Upper lobe of left lung (tissue), 6 donors: ENCODE results near the gene COG5. TPM values are rescaled to one million over a fixed set of nuclear protein-coding genes. Genes with fewer than 3 reads are reported as not detected.

Experiments
- ATAC-seq, 2 donors: fragments of 200-7000 bp; cut with Tn5 transposase; one replicate each; pipeline ENCODE4 v1.9.1; 2022; ENCODE audit warnings: mild to moderate bottlenecking in 2 of 2, moderate library complexity in 2 of 2; ENCODE audit not compliant: low FRiP score in 2 of 2
- DNase-seq, 2 donors: peaks; one replicate each; pipeline ENCODE4 v3.0.0-alpha.2; 2019 to 2020
- H3K27ac ChIP-seq, 4 donors: fragments of 200-600 bp; sonication (generic); one replicate each; pipeline ENCODE4 v1.5.1; 2016 to 2019
- H3K27me3 ChIP-seq, 4 donors: fragments of 200-600 bp; sonication (generic); one replicate each; pipeline ENCODE4 v1.5.1; 2017 to 2019
- H3K36me3 ChIP-seq, 4 donors: fragments of 200-600 bp; sonication (generic); one replicate each; pipeline ENCODE4 v1.5.1; 2016 to 2019
- H3K4me1 ChIP-seq, 4 donors: fragments of 200-600 bp; sonication (generic); one replicate each; pipeline ENCODE4 v1.5.1; 2018 to 2019
- H3K4me3 ChIP-seq, 4 donors: fragments of 200-600 bp; sonication (generic); one replicate each; pipeline ENCODE4 v1.5.1; 2017 to 2019; ENCODE audit warnings: mild to moderate bottlenecking in 2 of 4, moderate library complexity in 1 of 4
- H3K9me3 ChIP-seq, 4 donors: fragments of 200-600 bp; sonication (generic); one replicate each; pipeline ENCODE4 v1.5.1; 2018 to 2019
- EP300 ChIP-seq, 4 donors: sonication (generic); formaldehyde crosslinking; IDR thresholded peaks; one replicate each; pipeline ENCODE4 v1.5.1; 2017; ENCODE audit warnings: antibody characterized with exemption in 4 of 4, control low read depth in 2 of 4
- POLR2A ChIP-seq, 4 donors: fragments of 450-650 bp; IDR thresholded peaks; one replicate each; pipeline ENCODE4 v1.5.1; 2016 to 2017; ENCODE audit warnings: antibody characterized with exemption in 4 of 4, mild to moderate bottlenecking in 2 of 4
- POLR2AphosphoS5 ChIP-seq, 2 donors: sonication (generic); formaldehyde crosslinking; IDR thresholded peaks; one replicate each; pipeline ENCODE4 v1.5.1; 2017; ENCODE audit warnings: antibody characterized with exemption in 2 of 2
- WGBS, 2 donors: methylation state at CpG; one replicate each; pipeline ENCODE4 v1.1.5; 2017 to 2018; 5-methylcytosine and 5-hydroxymethylcytosine counted together
- total RNA-seq, 6 donors: library from RNA; depleted of rRNA in 4 of 6; stranded (reverse); fragments of >200 nt in 4 of 6; gene quantifications; one replicate each; pipeline versions ENCODE4 v1.1.0 to v1.2.1, GENCODE V29; 2016 to 2021
- TF ChIP-seq, protein P1 (sequence below), 6 experiments: fragments of 450-650 bp in 4 of 6; fragments of 200-600 bp in 2 of 6; sonication (generic) in 2 of 6; IDR thresholded peaks; one replicate each; pipeline ENCODE4 v1.5.1; 2016 to 2019; ENCODE audit warnings: antibody characterized with exemption in 6 of 6
- donor health status: DM: no; HTN: no; CAD: no; lungs with moderate emphysema.
- donor health status: DM: no; HTN: yes; CAD: no; lungs with severe emphysema.

COG5 gene
- total RNA-seq, 6 donors from 2014 or later: 31.6 to 88.0 (median 50.5) TPM

DNA sequence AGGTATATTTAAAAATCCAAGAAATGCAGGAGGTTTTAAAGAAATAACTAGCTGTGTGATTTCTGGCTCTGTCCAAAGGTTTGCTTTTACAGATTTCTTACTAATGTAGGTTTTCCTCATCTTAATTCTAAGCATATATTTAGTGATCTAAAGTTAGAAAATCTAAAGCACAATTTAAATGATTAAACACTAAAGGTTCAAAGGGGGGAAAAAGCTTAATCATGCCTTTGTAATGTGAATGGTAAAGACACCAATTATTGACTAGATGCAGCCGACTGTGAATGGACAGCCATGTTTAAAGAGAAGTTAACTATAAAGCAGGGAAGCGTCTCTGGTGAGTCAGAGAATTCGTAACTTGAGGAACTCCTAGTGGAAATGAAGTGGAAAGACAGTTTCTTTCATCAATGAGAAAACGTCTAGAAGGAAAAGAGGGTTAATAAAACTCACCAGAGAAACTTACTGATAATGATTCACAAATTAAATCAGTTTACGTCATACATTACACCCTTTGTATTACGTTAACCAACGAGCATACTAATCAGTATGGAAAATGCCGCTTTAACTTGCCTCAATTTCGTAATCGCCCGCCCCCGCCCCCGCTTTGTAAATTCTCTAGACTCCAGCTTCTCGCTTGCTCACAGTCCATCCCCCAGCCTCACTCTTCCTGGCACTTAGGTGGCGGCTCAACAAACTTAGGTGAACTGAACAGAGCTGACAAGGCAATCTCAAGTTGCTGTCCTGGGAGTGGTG is 396.1 kb downstream of the COG5 start:
- H3K27ac ChIP-seq: peak overlapping the region; percentile 94 to 100 (median 98)
- no peaks in the 10 kb centered on the region for H3K36me3 ChIP-seq
- H3K27me3 ChIP-seq: no peaks in the 10 kb centered on the region
- H3K4me3 ChIP-seq: peak overlapping the region; percentile 18 to 96 (median 56)
- no peak for TF ChIP-seq POLR2A (IDR thresholded peaks at IDR 0.05)
- TF ChIP-seq EP300 (IDR thresholded peaks at IDR 0.05): peak in 1 of 4 donors; percentile 2
- TF ChIP-seq, protein P1, sequence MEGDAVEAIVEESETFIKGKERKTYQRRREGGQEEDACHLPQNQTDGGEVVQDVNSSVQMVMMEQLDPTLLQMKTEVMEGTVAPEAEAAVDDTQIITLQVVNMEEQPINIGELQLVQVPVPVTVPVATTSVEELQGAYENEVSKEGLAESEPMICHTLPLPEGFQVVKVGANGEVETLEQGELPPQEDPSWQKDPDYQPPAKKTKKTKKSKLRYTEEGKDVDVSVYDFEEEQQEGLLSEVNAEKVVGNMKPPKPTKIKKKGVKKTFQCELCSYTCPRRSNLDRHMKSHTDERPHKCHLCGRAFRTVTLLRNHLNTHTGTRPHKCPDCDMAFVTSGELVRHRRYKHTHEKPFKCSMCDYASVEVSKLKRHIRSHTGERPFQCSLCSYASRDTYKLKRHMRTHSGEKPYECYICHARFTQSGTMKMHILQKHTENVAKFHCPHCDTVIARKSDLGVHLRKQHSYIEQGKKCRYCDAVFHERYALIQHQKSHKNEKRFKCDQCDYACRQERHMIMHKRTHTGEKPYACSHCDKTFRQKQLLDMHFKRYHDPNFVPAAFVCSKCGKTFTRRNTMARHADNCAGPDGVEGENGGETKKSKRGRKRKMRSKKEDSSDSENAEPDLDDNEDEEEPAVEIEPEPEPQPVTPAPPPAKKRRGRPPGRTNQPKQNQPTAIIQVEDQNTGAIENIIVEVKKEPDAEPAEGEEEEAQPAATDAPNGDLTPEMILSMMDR (IDR thresholded peaks at IDR 0.05): peak in 5 of 6 experiments; percentile 41 to 70 (median 62)
- DNase-seq (peak in 1 of 2 donors; percentile 78), ATAC-seq (peak; percentile 44 to 53)
- no peaks in the 10 kb centered on the region for H3K9me3 ChIP-seq
- 0 to 1% methylated on average over 15 of the region's 15 CpGs for WGBS, 2 donors
- peaks cover 15 to 27% (median 23%) of the 10 kb centered on the region in 4 donors for H3K4me1 ChIP-seq

DNA sequence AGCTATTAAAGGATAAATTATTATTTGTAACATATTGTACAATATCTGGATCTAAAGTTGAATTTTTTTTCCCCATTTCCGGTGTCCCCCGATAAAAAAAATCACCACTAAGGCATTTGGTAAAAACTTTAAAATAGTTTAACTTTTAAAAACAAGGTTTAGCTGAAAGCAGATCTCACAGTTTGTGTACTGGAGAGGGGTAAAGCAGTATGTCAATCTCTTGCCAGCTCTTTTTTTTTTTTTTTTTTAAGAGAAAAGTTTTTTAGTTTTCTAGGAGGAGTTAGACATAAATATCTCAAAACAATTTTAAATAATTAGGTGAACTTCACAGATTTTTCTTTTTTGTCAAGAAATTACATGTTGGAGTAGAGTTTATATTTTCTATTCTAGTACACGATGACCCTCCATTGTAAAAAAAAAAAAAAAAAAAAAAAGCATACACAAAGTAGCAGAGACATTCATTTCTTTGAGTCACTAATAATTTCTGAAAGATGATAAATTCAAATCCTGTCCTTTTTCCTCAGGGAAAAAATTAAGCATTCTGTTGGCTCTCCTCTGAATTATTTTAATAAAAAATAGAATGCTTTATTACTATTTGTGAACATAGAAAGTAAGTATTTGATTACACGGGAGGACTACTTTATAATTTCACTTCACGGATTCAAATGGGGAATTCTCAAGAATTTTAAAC is 396.8 kb downstream of the COG5 start:
- peak overlapping the region; percentile 94 to 100 (median 98) for H3K27ac ChIP-seq
- H3K4me3 ChIP-seq: peak overlapping the region in 3 of 4 donors; percentile 55 to 96 (median 56)
- no peaks in the 10 kb centered on the region for H3K9me3 ChIP-seq
- ATAC-seq (no peak), DNase-seq (no peak)
- peaks cover 11 to 19% (median 17%) of the 10 kb centered on the region in 4 donors for H3K4me1 ChIP-seq
- TF ChIP-seq EP300 (IDR thresholded peaks at IDR 0.05) (no peak), POLR2AphosphoS5 (IDR thresholded peaks at IDR 0.05) (no peak), POLR2A (IDR thresholded peaks at IDR 0.05) (no peak)
- TF ChIP-seq, protein P1 (IDR thresholded peaks at IDR 0.05): no peak
- H3K36me3 ChIP-seq: no peaks in the 10 kb centered on the region
- WGBS, 2 donors: 40 to 50% methylated on average over 5 of the region's 5 CpGs
- H3K27me3 ChIP-seq: no peaks in the 10 kb centered on the region

DNA sequence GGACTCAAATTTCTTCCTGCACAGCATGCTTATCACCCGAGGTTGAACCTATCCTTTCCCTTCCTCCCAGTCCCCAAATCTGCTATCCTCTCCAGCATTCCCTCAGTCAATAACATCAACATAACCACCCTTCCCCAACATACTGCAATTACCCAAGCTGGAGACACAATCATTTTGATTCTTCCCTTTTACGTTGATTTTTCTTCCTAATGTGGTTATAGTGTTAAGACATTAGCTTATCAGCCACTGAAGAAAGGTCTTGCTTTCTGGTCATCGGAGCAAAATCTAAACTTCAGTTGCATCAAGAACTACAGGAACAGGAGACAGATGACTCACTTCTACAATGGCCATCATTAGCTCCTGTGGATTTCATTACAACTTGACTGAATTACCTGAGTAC is 398.4 kb downstream of the COG5 start:
- Histone ChIP-seq H3K27ac (no peak overlapping the region), H3K9me3 (no peaks in the 10 kb centered on the region), H3K4me3 (no peak overlapping the region), H3K36me3 (no peaks in the 10 kb centered on the region), H3K4me1 (peaks cover under 1 to 5% (median 2%) of the 10 kb centered on the region in 4 donors), H3K27me3 (no peaks in the 10 kb centered on the region)
- ATAC-seq (no peak), DNase-seq (no peak)
- 71 to 76% methylated on average over 3 of the region's 3 CpGs for WGBS, 2 donors
- TF ChIP-seq EP300 (IDR thresholded peaks at IDR 0.05) (no peak), POLR2A (IDR thresholded peaks at IDR 0.05) (no peak), POLR2AphosphoS5 (IDR thresholded peaks at IDR 0.05) (no peak)
- TF ChIP-seq, protein P1 (IDR thresholded peaks at IDR 0.05): no peak

DNA sequence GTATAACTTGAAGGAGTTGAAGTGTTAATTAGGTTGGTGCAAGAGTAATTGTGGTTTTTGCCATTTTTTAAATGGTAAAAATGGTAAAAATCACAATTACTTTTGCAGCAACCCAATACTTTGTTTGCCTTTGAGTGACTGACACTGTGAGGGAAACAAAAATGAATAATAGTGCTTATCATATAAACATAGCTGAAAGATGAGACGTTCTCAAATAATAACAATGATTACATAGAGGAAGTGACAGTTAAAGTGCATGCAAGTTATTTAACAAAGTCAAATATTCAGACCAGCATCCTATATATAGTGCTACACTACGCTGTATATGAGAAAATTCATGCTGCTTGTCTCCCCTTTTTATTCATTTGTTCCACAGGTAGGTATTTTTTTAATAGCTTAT is 399.6 kb downstream of the COG5 start:
- Histone ChIP-seq H3K27ac (no peak overlapping the region), H3K36me3 (no peaks in the 10 kb centered on the region), H3K4me1 (no peaks in the 10 kb centered on the region), H3K27me3 (no peaks in the 10 kb centered on the region), H3K9me3 (no peaks in the 10 kb centered on the region), H3K4me3 (no peak overlapping the region)
- ATAC-seq: no peak
- 40 to 51% methylated on average over 2 of the region's 2 CpGs for WGBS, 2 donors
- no peak for DNase-seq
- TF ChIP-seq EP300 (IDR thresholded peaks at IDR 0.05) (no peak), POLR2AphosphoS5 (IDR thresholded peaks at IDR 0.05) (no peak), POLR2A (IDR thresholded peaks at IDR 0.05) (no peak)
- TF ChIP-seq, protein P1 (IDR thresholded peaks at IDR 0.05): no peak
